SK-N-SH (cell line): Measurements from ENCODE around the gene LTC4S. TPM values are rescaled to one million over a fixed set of nuclear protein-coding genes. Genes with fewer than 3 reads are reported as not detected.

Source experiments
- CTCF ChIA-PET: fragments of 300-600, 350-600 bp; formaldehyde crosslinking; extraction: SDS; loops from one replicate; lab custom pipeline; 2021; lab: Yijun Ruan, JAX
- POLR2A ChIA-PET: fragments of 350-600 bp; sonication (Branson Sonifier 250); formaldehyde crosslinking; extraction: SDS; loops from one replicate; lab custom pipeline; 2020; ENCODE audit warnings: antibody characterized with exemption, inconsistent platforms; lab: Yijun Ruan, JAX
- DNase-seq: peaks from one replicate; pipeline ENCODE4 v3.0.0; 2012
- H2AFZ ChIP-seq: fragments of 200-600 bp; sonication (generic); 2 replicates; pipeline ENCODE4 v1.8.1; 2016; ENCODE audit warnings: antibody characterized with exemption, mild to moderate bottlenecking, low read depth
- H3F3A ChIP-seq: fragments of 200-600 bp; sonication (generic); replicated peaks from 2 replicates; pipeline ENCODE3; 2016; ENCODE audit warnings: antibody characterized with exemption, mild to moderate bottlenecking; ENCODE audit not compliant: insufficient read depth
- H3K27ac ChIP-seq, 2 experiments: fragments of 200-500 bp in 1 of 2; fragments of 200-600 bp in 1 of 2; sonication (Bioruptor generic) in 1 of 2; sonication (generic), shearing (Covaris generic) in 1 of 2; 2 replicates each; pipeline versions ENCODE4 v1.5.1 to v1.6.1; 2014 to 2016; ENCODE audit warnings: low read depth in 2 of 2, inconsistent platforms in 1 of 2, low read length in 1 of 2, mild to moderate bottlenecking in 1 of 2, mixed read lengths in 1 of 2
- H3K27me3 ChIP-seq: fragments of 200-600 bp; sonication (generic), shearing (Covaris generic); 2 replicates; pipeline ENCODE4 v1.6.1; 2016; ENCODE audit warnings: mixed run types; ENCODE audit not compliant: insufficient read depth
- H3K36me3 ChIP-seq, 2 experiments: fragments of 200-500 bp in 1 of 2; fragments of 200-600 bp in 1 of 2; sonication (Bioruptor generic) in 1 of 2; sonication (generic) in 1 of 2; replicated peaks in 1 of 2; 2 replicates each; pipeline versions ENCODE3 to v1.5.1; 2014 to 2016; ENCODE audit warnings: low read length in 1 of 2, mild to moderate bottlenecking in 1 of 2; ENCODE audit not compliant: insufficient read depth in 2 of 2, control insufficient read depth in 1 of 2
- H3K4me1 ChIP-seq, 2 experiments: fragments of 200-500 bp in 1 of 2; fragments of 200-600 bp in 1 of 2; sonication (Bioruptor generic) in 1 of 2; sonication (generic), shearing (Covaris generic) in 1 of 2; 2 replicates each; pipeline versions ENCODE4 v1.5.1 to v1.6.1; 2014 to 2016; ENCODE audit warnings: low read depth in 1 of 2, low read length in 1 of 2, mixed run types in 1 of 2; ENCODE audit not compliant: insufficient read depth in 2 of 2, control insufficient read depth in 1 of 2
- H3K4me2 ChIP-seq: fragments of 200-600 bp; sonication (generic), shearing (Covaris generic); 2 replicates; pipeline ENCODE4 v1.6.1; 2017; ENCODE audit warnings: mixed run types
- H3K4me3 ChIP-seq, 2 experiments: fragments of 200-500 bp in 1 of 2; fragments of 200-600 bp in 1 of 2; sonication (Bioruptor generic) in 1 of 2; sonication (generic), shearing (Covaris generic) in 1 of 2; 2 replicates each; pipeline versions ENCODE4 v1.5.1 to v1.8.1; 2014 to 2016; ENCODE audit warnings: low read depth in 2 of 2, inconsistent platforms in 1 of 2, low read length in 1 of 2, mild to moderate bottlenecking in 1 of 2, mixed read lengths in 1 of 2, moderate library complexity in 1 of 2
- H3K79me2 ChIP-seq: fragments of 200-600 bp; sonication (generic); 2 replicates; pipeline ENCODE4 v1.8.1; 2017; ENCODE audit warnings: mild to moderate bottlenecking; ENCODE audit not compliant: insufficient read depth
- H3K9ac ChIP-seq: fragments of 200-600 bp; sonication (generic); 2 replicates; pipeline ENCODE4 v1.6.1; 2017; ENCODE audit warnings: mixed run types
- H3K9me2 ChIP-seq: fragments of 200-600 bp; sonication (generic); 2 replicates; pipeline ENCODE4 v1.6.1; 2017; ENCODE audit warnings: mixed run types
- H3K9me3 ChIP-seq: fragments of 200-600 bp; sonication (generic); 2 replicates; pipeline ENCODE4 v1.6.1; 2017; ENCODE audit warnings: mixed run types, mild to moderate bottlenecking, moderate library complexity
- H4K20me1 ChIP-seq: fragments of 200-600 bp; sonication (generic); 2 replicates; pipeline ENCODE4 v1.6.1; 2017; ENCODE audit warnings: mild to moderate bottlenecking, mixed run types; ENCODE audit not compliant: insufficient read depth
- CHD2 ChIP-seq: fragments of 150-350 bp; IDR thresholded peaks from 2 replicates; pipeline ENCODE4 v1.6.1; 2018; ENCODE audit warnings: low read length; ENCODE audit not compliant: partially characterized antibody
- ELF1 ChIP-seq: IDR thresholded peaks from 2 replicates; pipeline ENCODE4 v1.4.0; 2012
- FOSL2 ChIP-seq: IDR thresholded peaks from 2 replicates; pipeline ENCODE4 v1.4.0; 2012; ENCODE audit warnings: low read depth, mild to moderate bottlenecking, moderate library complexity, borderline replicate concordance
- FOXM1 ChIP-seq: IDR thresholded peaks from 2 replicates; pipeline ENCODE4 v1.4.0; 2012; ENCODE audit warnings: low read depth, mild to moderate bottlenecking
- JUND ChIP-seq: IDR thresholded peaks from 2 replicates; pipeline ENCODE4 v1.4.0; 2012
- MEF2A ChIP-seq: IDR thresholded peaks from 2 replicates; pipeline ENCODE4 v1.4.0; 2012; ENCODE audit warnings: low read depth, borderline replicate concordance
- MXI1 ChIP-seq: IDR thresholded peaks from 2 replicates; pipeline ENCODE4 v1.6.1; 2012; ENCODE audit warnings: mild to moderate bottlenecking, low read depth, low read length, improper control_type of control experiment
- NFIC ChIP-seq: IDR thresholded peaks from 2 replicates; pipeline ENCODE4 v1.4.0; 2012; ENCODE audit warnings: borderline replicate concordance
- NRF1 ChIP-seq: IDR thresholded peaks from 2 replicates; pipeline ENCODE4 v1.6.1; 2012; ENCODE audit warnings: low read depth, mild to moderate bottlenecking, low read length
- POLR2AphosphoS5 ChIP-seq: IDR thresholded peaks from 2 replicates; pipeline ENCODE4 v1.6.1; 2012; ENCODE audit warnings: low read depth, low read length
- RCOR1 ChIP-seq: fragments of 150-350 bp; IDR thresholded peaks from 2 replicates; pipeline ENCODE4 v1.6.1; 2017; ENCODE audit warnings: antibody characterized with exemption, low read length
- SIN3A ChIP-seq: IDR thresholded peaks from 2 replicates; pipeline ENCODE4 v1.6.1; 2012; ENCODE audit warnings: low read depth, mild to moderate bottlenecking, low read length, moderate library complexity, borderline replicate concordance
- SMC3 ChIP-seq: IDR thresholded peaks from 2 replicates; pipeline ENCODE4 v1.6.1; 2012; ENCODE audit warnings: low read depth, low read length, improper control_type of control experiment
- YY1 ChIP-seq: IDR thresholded peaks from 2 replicates; pipeline ENCODE4 v1.4.0; 2012; ENCODE audit warnings: low read depth, mild to moderate bottlenecking
- WGBS: methylation state at CpG from one replicate; pipeline ENCODE4 v1.1.6; 2017; ENCODE audit warnings: low lambda C conversion rate; 5-methylcytosine and 5-hydroxymethylcytosine counted together
- polyA plus RNA-seq, 3 experiments: library from polyadenylated mRNA; depleted of rRNA; stranded (reverse); fragments of >200 nt; gene quantifications; 2 replicates each; pipeline ENCODE4 v1.2.3, GENCODE V29; 2012
- TF ChIP-seq, protein P1 (sequence below): IDR thresholded peaks from 2 replicates; pipeline ENCODE4 v1.4.0; 2012; ENCODE audit warnings: low read depth
- TF ChIP-seq, protein P2 (sequence below): IDR thresholded peaks from 2 replicates; pipeline ENCODE4 v1.4.0; 2012; ENCODE audit warnings: low read depth, borderline replicate concordance
- TF ChIP-seq, protein P3 (sequence below): fragments of 150-350 bp; IDR thresholded peaks from 2 replicates; pipeline ENCODE4 v1.6.1; 2016; ENCODE audit warnings: mild to moderate bottlenecking, low read depth, low read length

The LTC4S gene
- polyA plus RNA-seq, 1 of the 3 experiments (the other 2 are of a cell fraction): 0.43 TPM

DNA sequence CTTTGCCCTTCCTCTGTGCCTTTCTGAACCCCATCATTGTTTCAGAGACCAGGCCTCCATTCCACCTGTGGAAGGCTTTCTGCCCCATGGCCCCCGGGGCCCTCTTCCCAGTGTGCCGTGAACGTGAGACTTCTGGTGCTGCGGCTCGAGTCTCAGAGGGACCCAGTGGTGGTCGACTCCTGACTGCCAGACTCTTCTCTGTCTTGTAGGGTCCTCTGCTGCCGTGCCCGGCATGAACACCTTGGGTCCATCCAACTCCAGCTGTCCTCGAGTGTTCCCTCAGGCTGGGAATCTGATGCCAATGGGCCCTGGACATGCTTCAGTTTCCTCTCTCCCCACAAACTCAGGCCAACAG, 20.1 kb upstream of the LTC4S start:
- Histone ChIP-seq H3K27ac (no peak overlapping the region), H2AFZ (no peak overlapping the region), H3K9ac (no peak overlapping the region), H3K4me1 (no peaks in the 10 kb centered on the region), H3K4me2 (no peak overlapping the region), H3K4me3 (no peak overlapping the region), H3K9me3 (no peaks in the 10 kb centered on the region), H4K20me1 (no peaks in the 10 kb centered on the region; the same call in 1 of the 2 replicates), H3K9me2 (no peaks in the 10 kb centered on the region), H3K27me3 (no peaks in the 10 kb centered on the region), H3K79me2 (peaks cover 35% of the 10 kb centered on the region), H3F3A (no peaks in the 10 kb centered on the region), H3K36me3 (peaks cover 49 to 78% of the 10 kb centered on the region in 2 experiments)
- no peak for TF ChIP-seq SIN3A
- TF ChIP-seq JUND: no peak
- no peak for TF ChIP-seq MEF2A
- no peak for TF ChIP-seq ELF1
- no peak for TF ChIP-seq CHD2
- no peak for TF ChIP-seq FOSL2
- no peak for TF ChIP-seq POLR2AphosphoS5
- no peak for TF ChIP-seq NFIC
- WGBS: 84% methylated on average over 9 of the region's 9 CpGs
- POLR2A ChIA-PET: no interaction called here
- DNase-seq: no peak
- CTCF ChIA-PET: interaction anchor here (2.7 kb wide), 1 partner anchor 11 kb away, joined by 21 read pairs; no protein-coding TSS in a partner anchor

DNA sequence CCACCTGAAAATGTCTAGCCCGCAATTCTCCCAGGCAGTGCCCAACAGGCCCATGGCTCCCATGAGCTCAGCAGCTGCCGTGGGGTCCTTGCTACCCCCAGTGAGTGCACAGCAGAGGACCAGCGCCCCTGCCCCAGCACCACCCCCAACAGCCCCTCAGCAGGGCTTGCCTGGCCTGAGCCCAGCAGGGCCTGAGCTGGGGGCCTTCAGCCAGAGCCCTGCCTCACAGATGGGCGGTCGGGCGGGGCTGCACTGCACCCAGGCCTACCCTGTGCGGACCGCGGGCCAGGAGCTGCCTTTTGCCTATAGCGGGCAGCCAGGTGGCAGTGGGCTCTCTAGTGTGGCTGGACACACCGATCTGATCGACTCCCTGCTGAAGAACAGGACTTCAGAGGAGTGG, 19.3 kb upstream of the LTC4S start:
- Histone ChIP-seq H3K4me1 (no peaks in the 10 kb centered on the region), H3K4me2 (no peak overlapping the region), H3K4me3 (no peak overlapping the region), H3F3A (no peaks in the 10 kb centered on the region), H4K20me1 (no peaks in the 10 kb centered on the region), H3K9me3 (no peaks in the 10 kb centered on the region), H3K27ac (no peak overlapping the region), H3K9me2 (no peaks in the 10 kb centered on the region), H3K27me3 (no peaks in the 10 kb centered on the region), H3K36me3 (peaks cover 44 to 78% of the 10 kb centered on the region in 2 experiments), H2AFZ (no peak overlapping the region), H3K79me2 (peaks cover 27% of the 10 kb centered on the region), H3K9ac (no peak overlapping the region)
- 98% methylated on average over 5 of the region's 12 CpGs for WGBS
- DNase-seq: no peak
- TF ChIP-seq SMC3 (no peak), CHD2 (no peak), MXI1 (no peak), JUND (no peak), SIN3A (no peak), FOXM1 (no peak), YY1 (no peak), RCOR1 (no peak), NRF1 (no peak), ELF1 (no peak)
- TF ChIP-seq, protein P1, sequence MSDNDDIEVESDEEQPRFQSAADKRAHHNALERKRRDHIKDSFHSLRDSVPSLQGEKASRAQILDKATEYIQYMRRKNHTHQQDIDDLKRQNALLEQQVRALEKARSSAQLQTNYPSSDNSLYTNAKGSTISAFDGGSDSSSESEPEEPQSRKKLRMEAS: no peak
- TF ChIP-seq, protein P2, sequence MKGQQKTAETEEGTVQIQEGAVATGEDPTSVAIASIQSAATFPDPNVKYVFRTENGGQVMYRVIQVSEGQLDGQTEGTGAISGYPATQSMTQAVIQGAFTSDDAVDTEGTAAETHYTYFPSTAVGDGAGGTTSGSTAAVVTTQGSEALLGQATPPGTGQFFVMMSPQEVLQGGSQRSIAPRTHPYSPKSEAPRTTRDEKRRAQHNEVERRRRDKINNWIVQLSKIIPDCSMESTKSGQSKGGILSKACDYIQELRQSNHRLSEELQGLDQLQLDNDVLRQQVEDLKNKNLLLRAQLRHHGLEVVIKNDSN: no peak
- TF ChIP-seq, protein P3, sequence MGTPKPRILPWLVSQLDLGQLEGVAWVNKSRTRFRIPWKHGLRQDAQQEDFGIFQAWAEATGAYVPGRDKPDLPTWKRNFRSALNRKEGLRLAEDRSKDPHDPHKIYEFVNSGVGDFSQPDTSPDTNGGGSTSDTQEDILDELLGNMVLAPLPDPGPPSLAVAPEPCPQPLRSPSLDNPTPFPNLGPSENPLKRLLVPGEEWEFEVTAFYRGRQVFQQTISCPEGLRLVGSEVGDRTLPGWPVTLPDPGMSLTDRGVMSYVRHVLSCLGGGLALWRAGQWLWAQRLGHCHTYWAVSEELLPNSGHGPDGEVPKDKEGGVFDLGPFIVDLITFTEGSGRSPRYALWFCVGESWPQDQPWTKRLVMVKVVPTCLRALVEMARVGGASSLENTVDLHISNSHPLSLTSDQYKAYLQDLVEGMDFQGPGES: no peak
- ChIA-PET CTCF (interaction anchor here (3.4 kb wide), 1 partner anchor 11 kb away, joined by 20 read pairs; no protein-coding TSS in a partner anchor), POLR2A (no interaction called here)
